CD4-positive, alpha-beta T cell treated with Interleukin-2 at 100 ng/mL for 4 hours (primary cell): Measurements from ENCODE around the gene GALNT9.
"Not testable (repeated sequence)": the region's sequence is repeated elsewhere in the genome, so short reads cannot be mapped to it uniquely, and the experiment has no call there.

Experiments
- DNase-seq: peaks from one replicate; pipeline ENCODE4 v3.0.0-alpha.2; 2020; ENCODE audit warnings: low spot score

Gene GALNT9

DNA sequence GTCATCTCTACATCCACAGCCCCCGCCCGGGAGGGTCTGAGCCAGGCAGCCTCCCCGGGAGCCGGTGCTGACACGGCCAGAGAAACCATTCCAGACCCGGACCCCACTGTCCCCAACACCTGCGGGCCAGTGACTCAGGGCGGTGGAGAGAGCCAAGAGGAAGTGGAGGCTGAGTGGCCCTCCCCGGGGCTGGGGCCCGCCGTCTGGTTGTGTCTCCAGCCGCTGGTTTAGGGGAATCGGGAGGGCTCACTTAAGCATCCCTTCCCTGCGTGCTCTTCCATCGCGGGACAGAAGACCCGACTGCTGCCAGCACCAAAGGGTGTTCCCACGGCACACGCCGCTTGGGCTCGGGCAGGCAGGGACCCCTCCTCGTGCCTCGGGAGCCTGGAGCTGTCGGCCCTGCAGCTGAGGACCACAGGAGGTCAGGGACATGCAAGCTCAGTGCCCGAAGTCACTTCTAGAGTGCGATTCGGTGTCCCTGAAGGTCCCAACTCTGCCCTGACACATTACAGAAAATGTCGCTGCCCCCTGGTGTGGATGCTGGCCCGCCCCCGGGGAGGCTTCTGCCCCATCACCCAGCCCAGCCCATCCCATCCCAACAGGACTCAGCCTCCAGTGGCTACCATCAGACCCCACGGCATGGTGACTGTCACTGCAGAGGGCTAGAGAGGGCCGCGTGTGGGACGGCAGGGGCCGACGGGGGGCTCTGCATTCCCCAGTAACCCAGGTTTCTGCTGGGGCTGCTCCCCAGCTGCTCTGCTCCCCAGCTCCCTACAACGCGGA is 50.8 kb downstream of the GALNT9 start:
- DNase-seq, result no peak

DNA sequence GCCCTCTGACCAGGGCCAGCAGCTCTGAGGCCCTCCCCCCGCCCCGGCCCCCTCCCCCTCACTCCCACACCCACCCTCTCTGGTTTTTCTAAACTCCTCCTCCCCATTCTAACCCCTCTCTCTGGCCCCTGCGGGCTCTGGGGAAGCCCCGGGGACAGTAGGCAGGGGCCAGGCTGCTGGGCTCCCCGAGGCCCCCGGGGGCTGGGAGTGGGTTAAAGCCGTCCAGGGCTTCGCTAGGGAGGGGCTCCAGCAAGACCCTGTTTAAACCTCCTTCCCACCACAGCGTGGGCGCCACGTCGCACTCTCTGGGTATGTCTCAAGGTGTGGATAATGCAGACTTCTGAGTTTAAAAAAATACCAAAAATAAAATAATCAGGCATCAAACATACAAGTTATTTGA is 51.4 kb downstream of the GALNT9 start:
- no peak for DNase-seq

GRCh38 chr12:132277374-132277941 is 51.9 kb downstream of the GALNT9 start:
- no peak for DNase-seq

DNA sequence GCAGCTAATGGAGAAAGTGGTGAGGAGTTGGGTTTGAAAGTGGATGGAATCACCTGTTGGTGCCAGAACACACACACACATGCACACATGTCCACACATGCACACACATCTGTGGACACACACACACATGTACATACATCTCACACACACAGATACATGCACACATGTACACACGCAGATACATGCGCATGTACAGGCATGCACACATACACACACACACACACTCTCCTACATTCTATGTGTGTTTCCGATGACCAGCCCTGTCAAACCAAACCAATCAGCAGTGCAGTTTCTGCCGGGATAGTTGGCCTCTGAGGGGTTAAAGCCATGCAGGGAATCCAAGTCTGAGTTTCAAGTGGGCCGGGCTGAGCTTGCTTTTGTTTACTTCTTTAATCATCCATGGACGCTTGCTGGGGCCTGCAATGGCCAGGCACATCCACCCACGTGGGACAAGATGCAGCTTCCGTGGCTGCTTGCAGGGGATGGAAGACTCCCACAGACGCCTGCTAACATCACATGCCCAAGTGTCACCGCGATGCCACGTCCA is 52.5 kb downstream of the GALNT9 start:
- DNase-seq, result no peak

DNA sequence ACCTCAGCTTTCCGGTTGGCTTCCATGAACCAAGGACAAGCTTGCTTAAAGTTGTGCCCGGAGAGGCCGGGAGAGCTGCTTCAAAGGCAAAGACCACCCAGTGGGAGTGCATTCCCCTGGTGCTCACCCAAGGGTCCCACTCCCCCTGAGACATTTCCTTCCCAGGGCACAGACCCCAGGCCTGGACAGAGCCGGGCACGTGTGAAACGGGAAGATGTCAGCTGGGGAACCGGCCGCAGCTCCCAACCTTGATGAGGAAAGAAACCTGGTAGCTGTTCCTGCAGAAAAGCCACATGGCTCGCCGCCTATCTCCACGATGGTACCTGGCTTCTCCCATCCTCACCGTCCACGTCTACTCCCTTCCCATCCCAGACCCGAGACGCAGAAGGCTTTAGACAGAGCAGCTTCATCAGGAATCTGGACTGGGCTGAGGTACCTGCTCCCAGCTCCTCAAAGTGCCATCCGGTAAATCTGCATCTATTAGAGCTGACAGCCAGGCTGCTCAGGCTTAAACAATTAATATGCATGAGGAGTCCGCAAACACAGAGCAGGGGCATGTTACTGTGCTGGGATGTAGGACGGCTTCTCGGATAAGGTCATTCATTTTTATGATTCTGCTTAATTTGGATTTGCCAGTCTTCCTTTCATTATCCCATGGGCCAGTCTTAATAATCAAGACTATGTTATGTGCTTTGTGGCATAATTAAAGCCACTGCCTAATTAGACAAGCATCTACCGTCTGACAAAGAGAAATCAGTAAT is 53.1 kb downstream of the GALNT9 start:
- no peak for DNase-seq

- DNase-seq, result no peak
Measured at GRCh38 chr12:132275631-132276030, 53.8 kb downstream of the GALNT9 start.

GRCh38 chr12:132275110-132275531 is 54.3 kb downstream of the GALNT9 start:
- DNase-seq, result no peak

- no peak for DNase-seq
Measured at GRCh38 chr12:132273992-132274334, 55.4 kb downstream of the GALNT9 start.

DNA sequence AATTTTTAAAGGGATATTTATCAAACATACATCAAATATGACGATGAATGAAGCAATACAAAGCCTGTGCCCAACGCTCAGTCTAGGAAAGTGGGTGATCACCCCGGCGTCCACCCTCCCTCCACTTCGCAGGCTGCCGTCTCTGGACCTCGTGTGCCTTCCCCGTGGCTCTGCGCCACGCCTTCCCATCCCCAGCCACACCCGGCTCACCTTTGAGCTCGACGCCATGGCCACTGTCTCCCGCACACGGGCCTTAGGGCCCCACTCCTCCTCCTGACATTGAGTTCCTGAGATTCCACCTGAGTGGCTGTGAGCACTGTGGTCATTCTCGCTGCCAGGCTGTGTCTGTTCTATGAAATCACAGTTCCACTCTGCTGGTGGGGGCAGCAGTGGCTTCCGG is 56.7 kb downstream of the GALNT9 start:
- no peak for DNase-seq

GRCh38 chr12:132271755-132272092 is 57.7 kb downstream of the GALNT9 start:
- no peak for DNase-seq

GRCh38 chr12:132270969-132271754 is 58.2 kb downstream of the GALNT9 start:
- DNase-seq, result no peak

DNA sequence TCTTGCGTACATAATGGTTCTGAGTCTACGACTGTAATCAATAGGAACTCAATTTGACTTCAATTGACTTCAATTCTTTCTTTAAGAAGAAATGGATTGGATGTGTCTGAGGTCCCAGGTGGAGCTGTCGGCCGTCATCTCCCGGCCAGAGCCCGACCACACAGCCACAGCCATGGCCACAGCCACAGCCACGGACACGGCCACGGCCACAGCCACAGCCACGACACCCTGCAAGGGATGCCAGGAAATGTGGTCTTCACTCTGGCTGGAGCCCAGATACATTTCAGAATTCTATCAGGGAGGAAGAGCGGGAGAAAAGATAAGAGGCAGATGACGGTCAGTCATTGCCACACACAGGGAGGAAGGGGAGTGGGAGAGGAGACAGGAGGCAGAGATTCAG is 58.9 kb downstream of the GALNT9 start:
- DNase-seq, result no peak

- DNase-seq, result no peak
Measured at GRCh38 chr12:132269271-132269968, 60.0 kb downstream of the GALNT9 start.

GRCh38 chr12:132268674-132269073 is 60.7 kb downstream of the GALNT9 start:
- no peak for DNase-seq

- no peak for DNase-seq
Measured at GRCh38 chr12:132267873-132268272, 61.5 kb downstream of the GALNT9 start.

DNA sequence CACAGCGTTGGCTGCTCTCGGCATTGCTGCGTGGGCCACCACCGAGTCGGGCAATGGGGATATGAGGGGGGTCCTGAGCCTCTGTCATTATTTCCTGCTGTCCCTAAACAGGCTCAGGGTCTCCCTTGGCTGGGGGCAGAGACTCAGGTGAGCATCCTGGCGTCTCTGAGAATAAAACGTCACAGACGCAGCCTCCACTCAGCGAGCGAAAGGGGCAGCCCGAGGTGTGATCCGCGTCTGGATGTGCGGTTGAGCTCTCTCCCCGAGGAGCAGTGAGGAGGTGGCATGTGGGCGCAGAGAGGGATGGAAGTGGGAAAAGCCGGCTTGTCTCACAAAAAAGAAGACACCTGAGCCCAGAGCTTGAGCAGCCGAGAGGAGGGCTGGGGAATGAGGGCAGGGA is 62.6 kb downstream of the GALNT9 start:
- DNase-seq, result no peak

DNA sequence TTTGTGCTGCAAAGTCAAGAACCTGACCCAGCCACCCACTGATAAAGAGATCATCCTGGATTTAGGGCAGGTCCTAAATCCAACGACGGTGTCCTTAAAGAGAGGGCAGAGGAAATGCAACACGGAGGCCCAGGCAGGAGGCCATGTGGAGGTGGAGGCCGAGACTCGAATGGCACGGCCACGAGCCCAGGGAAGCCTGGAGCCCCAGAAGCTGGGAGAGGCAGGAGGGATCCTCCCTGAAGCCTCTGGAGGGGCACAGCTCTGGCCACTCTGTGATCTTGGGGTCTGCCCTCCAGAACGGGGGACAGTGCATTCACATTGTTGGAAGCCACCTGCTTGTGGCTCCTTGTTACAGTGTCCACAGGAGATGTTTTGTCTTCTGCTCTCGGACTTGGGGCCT is 63.0 kb downstream of the GALNT9 start:
- DNase-seq, result no peak

DNA sequence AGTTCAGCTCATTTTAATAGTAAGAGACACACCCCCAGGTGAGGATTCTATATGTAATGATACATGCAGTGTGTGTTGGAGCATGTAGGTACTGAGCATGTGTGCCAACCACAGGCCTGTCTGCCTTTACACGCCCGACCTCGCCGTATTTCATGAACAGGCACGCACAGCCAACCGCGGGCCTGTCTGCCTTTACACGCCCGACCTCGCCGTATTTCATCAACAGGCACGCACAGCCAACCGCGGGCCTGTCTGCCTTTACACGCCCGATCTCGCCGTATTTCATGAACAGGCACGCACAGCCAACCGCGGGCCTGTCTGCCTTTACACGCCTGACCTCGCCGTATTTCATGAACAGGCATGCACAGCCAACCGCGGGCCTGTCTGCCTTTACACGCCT is 63.6 kb downstream of the GALNT9 start:
- DNase-seq, result not testable (repeated sequence)

DNA sequence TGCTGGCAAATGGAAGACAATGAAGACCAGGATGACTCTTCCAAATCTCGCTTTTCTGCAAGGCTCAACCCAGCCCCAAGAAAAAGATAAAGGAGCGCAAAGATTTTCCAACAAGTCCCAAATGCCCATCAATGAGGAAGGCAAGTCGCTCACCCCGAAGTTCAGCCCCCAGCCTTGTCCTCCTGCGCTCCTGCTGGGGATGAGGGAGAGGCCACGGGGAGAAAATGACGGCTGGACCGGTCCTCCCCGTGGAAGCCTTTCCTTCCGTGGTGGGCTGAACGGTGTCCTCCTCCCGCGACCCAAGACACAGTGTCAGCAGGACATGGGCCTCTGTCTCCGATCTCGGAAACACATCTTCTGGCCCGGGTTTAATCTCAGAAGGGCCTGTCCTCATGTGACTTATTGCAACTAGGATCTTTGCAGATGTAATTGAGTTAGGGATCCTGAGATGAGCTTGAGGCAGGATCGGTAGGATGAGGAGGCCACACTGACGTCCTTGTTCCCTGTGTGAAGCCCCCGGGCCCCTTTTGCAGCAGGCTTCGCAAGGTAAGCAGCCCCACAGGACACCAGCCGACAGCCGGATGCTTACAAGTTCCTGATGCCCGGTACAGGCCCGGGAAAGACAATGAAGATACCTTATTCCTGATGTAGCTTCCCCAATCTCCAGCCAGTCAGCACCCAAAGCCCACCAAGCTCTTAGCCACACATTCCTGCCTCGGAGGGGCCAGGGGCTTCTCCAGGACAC is 64.2 kb downstream of the GALNT9 start:
- DNase-seq, result no peak

- DNase-seq, result no peak
Measured at GRCh38 chr12:132264086-132265010, 65.0 kb downstream of the GALNT9 start.
